Measurements from ENCODE around the gene KCNJ1.
A peak's percentile ranks its signal among the peaks of the same experiment; 100 is the strongest.

KCNJ1 gene

DNA sequence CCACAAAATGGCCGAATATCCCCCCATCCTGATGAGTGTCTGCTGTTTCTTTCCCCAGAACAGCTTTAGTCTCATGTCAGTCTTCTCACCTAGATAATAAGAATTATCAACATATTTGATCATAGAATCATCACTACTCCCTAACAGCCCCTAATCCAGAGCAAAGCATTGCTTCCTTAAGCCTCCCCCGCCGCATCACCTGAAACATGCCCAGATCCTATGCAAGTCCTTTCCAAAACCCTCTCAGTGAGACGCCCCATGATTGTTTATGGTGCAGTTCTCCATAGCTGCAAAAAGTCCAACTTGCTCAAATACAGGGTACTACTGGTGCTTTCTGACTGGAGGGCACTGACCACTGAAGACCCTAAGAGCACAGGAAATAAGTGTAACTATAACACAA is 20.1 kb downstream of the KCNJ1 start:
- DNase-seq = no peak

GRCh38 chr11:128845334-128845780 is 21.7 kb downstream of the KCNJ1 start:
- peak; percentile 16 for DNase-seq

- no peak for DNase-seq
These were observed 23.8 kb downstream of the KCNJ1 start for GRCh38 chr11:128843198-128843785.

GRCh38 chr11:128841461-128842072 is 25.5 kb downstream of the KCNJ1 start:
- peak; percentile 36 for DNase-seq

- DNase-seq = no peak
These were observed 26.3 kb downstream of the KCNJ1 start for GRCh38 chr11:128840783-128841182.

GRCh38 chr11:128840137-128840536 is 27.0 kb downstream of the KCNJ1 start:
- peak; percentile 85 for DNase-seq

DNA sequence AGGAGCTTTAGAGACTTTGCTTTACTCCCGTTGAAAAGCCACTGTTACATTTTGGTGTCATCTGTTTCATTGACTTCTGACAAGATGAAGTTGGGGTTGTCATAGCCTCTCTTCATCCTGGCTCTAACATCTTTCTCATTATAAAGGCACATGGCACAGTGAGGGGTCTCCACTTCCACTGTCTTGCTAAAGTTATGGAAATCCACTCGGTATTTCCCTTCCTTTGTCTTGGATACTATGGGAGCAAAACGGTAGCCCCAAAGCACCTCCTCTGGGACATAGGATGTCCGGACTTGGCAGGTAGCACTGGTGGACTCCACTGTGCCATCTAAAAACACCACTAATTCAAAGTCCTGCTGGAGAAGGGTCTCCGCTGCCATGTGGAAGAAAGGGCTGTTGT is 28.0 kb downstream of the KCNJ1 start:
- DNase-seq = no peak

DNA sequence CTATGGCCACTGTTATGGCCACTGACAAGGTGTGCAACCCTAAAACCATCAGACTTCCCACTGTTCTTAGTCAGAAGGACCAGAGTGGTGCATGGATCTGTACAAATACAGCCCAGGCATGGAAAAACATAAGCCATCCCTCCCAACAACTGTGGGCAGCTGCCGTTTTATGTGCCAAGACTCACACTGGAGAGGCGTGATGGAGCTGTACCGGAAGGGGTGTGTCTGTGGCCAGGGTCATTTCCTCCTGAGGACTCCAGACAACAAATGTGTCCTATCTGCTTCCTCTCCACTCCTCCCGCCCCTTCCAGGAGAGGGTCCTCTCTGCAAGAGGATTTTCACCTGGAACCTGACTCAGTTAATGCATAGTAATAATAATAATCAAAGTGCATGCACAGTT is 29.5 kb downstream of the KCNJ1 start:
- DNase-seq = peak; percentile 31

DNA sequence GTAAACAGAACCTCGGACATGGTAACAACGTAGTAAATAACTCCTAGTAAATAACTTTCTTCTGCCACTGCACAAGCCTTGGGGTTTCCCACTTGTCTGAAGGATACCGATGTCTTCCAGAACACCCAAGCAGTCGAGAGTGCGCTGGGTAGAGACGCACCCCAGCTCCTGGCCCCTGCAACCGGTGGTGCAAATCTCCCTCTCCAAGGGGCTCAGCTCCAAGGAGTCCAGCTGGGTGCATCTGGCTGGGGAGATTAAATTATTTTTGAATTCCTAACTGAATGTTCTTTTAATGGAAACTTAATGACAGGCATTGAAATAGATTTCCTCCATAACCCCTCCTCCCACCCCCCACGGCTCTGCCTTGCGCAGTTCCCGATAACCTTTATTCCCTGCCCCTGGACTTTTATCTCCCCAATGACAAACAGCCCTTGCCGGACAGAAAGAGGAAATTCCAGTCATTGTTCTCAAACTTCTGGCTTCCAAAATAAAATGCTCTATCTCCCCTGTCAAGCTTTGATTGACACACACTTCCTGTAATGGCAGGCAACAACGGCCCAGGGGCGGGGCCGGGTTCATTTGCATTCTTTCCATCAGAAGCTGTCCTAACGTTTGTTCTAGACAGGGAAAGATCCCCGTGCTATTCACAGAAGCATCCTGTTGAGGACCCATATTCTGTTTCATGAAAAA is 31.2 kb downstream of the KCNJ1 start:
- DNase-seq = no peak

DNA sequence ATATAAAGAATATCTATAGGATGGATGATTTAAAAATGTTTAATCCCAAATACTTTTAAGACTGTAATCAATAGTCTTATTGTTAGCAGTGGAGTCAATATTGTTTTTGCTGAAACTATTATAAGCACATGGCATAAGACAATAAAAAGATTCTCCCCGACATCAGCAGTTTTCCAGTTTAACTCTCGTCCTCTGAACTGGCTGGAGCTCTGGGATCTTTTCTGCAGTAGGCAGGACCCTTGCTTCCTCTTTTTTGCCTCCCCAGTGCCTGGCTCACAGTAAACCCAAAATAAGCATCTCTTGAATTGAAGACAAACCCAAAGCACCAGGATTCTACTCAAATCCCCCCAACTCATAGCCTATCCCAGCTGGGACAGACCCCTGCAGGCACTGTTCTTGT is 32.9 kb downstream of the KCNJ1 start:
- no peak for DNase-seq

DNA sequence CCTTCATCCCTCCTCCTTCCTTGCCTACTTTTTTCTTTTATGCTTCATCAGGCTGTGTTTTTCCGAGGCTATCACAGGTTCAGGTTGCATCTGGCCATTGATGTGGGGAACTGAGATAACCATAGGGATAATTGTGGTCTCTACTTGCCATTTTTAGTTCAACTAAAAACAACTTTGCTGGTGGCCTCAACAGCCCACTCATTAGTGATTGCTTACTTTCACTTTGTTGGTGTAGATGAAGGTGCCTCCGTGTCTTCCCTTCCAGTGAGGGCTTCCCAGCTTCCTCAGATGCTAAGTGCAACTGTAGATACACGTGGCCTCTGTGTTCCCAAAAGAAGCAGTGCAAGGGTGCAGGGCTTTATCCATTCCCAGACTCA is 35.0 kb downstream of the KCNJ1 start:
- no peak for DNase-seq

DNA sequence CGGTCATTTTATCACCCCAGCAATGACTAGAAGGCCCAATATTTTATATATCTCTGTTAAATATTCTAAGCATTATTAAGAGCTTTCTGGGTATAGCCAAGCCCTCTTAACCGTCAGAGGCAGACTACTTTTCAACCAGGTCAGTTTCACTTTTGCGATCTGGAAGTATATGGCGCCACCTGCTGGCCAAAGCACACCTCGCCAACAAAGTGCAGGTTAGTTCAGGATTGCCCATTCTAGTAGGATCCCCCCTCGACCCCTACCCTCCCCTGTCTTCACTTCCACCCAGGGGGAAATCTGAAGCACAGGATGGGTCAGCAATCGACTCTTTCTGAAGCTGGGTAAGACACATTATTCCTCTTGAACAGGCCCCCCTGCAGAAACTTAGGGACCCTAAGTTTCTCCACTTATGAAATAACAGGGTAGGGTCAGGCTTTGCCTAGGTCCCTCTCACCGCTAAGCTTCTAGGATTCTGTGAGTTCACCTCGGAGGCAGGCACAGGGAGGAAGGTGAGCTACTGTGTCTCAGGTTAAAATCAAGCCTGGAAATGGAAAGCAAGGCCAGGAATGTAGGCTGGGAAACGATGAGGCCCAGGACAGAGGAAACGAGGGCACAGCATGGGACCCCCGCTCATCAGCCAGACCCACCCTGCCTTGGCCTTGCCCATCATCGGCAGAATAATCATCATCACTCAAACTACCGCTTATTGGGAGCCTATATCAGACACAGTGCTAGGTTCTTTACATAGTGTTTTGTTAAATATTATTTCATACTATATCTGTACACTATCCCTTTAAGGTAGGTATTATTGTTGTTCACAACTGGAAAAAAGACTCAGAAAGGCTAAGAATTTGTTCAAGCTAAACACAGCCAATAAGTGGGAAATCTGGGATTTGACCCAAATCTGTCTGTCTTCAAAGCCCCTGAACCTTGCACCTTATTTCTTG is 35.6 kb downstream of the KCNJ1 start:
- peak; percentile 78 for DNase-seq

- DNase-seq = peak; percentile 75
These were observed 36.6 kb downstream of the KCNJ1 start for GRCh38 chr11:128830290-128831173.

GRCh38 chr11:128828350-128828749 is 38.7 kb downstream of the KCNJ1 start:
- DNase-seq = no peak

DNA sequence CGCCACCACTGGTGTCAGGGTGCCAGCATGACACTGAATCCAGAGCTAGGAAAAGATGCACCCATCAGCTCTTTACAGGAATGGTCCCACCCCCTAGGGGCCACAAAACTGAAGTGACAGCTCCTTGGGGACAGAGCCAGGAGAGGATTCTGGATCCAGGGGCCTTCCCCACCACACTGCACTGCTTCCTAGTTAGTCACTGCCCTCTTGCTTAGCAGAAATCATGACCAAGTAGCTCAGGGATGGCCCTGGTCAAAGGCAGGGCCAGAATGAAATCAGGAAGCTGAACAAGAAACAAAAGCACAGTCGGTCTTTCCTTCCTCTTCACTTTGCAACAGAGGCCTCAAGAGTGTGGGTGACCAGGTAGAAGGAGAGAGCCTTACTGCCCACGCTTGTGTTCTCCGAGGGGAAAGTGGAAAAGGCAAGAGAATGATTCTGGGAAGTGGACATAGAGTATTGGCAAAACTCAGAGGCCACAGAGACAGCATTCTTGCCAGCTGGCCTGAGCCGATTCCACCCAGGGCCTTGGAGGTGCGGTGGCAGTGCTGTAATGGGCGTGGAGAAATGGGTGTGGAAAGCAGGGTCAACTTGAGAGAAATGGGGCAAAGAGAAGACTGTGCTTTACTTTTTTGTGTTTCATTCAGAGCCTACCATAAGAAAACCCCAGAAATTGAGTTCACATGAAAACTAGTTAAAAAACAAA is 39.8 kb downstream of the KCNJ1 start:
- no peak for DNase-seq

- DNase-seq = no peak
These were observed 41.9 kb downstream of the KCNJ1 start for GRCh38 chr11:128825050-128825784.

- DNase-seq = no peak
These were observed 42.7 kb downstream of the KCNJ1 start for GRCh38 chr11:128824191-128825049.

GRCh38 chr11:128823753-128824152 is 43.3 kb downstream of the KCNJ1 start:
- DNase-seq = no peak

DNA sequence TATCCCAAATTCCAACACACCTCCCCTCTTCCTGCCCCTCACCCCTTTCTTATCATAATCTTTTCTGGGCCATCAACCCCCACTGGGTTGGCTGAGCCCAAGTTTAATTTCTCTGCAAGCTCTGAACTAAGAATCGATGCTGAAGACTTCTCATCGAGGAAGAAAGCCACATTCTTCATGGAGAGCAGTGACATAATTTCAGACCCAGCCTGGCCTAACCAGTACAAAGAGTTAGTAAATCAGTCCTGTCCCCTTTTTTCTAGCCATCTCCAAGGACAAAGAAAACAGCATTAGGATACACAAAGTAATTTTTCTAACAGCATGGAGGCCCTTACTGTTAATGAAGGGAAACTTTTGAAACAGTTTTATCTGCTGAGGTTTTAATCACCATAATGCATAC is 45.0 kb downstream of the KCNJ1 start:
- no peak for DNase-seq

DNA sequence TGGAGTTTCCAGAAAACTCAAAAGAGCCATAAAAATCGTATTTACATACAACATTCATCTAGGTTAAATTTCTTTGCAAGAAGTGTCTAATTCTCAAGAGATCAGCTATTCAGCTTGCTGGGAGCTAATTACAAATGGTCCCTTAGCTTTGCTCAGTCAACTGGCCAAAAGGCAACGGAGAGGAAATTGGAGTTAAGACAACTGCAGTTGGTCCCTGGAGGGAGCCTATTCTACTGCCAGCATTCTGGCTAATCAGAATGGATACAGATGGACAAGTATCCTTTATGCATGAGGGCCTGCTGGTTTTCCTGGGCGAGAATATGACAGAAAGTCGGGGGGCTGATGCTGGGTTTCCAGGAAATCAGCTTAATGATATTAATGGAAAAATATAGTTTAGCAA is 45.5 kb downstream of the KCNJ1 start:
- DNase-seq = no peak
